HG02870 (cell line): ENCODE data around the gene DPYSL4.
A peak's percentile ranks its signal among the peaks of the same experiment; 100 is the strongest.
"Not testable (repeated sequence)": the region's sequence is repeated elsewhere in the genome, so short reads cannot be mapped to it uniquely, and the experiment has no call there.

Experiments
- ATAC-seq: cut with Tn5 transposase; IDR thresholded peaks from one replicate; pipeline ENCODE4 v1.9.1; 2021; ENCODE audit warnings: mild to moderate bottlenecking, moderate library complexity; ENCODE audit not compliant: unreplicated experiment

DPYSL4 gene

DNA sequence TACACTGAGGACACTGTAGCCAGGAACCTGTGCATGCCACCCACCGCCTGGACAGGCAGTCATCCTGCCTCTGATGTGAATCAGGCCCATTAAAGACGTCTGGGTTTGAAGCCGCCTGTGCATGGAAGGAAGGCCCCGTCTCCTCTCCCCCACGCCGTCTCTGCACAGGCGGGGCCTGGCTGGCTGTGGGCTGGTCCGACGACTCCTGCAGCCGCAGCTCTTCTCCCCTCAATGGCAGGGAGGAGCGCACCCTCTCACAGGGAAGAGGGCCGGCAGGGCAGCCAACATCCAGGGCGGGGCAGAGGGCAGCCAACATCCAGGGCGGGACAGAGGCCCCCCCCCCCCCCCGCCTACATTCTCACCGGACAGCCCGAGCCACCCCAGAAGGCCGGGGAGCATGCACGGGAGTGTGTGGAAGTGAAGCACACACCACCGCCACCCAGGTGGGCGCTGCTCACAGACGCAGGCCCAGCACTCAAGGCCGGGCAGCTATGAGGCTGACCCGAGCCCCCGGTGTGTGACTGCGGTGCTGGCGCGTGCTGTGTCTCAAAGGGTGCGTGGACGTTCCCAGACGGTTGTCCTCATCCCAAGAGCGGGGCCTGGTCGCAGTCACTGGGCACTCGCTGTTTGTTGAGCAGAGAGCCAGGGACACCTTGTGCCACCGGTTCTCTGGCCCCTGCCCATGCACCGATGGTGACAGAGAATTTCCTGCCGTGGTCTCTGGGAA lies 19.1 kb downstream of the DPYSL4 start:
- ATAC-seq: no peak

- ATAC-seq: no peak
These were observed 19.6 kb downstream of the DPYSL4 start for GRCh38 chr10:132206377-132206745.

DNA sequence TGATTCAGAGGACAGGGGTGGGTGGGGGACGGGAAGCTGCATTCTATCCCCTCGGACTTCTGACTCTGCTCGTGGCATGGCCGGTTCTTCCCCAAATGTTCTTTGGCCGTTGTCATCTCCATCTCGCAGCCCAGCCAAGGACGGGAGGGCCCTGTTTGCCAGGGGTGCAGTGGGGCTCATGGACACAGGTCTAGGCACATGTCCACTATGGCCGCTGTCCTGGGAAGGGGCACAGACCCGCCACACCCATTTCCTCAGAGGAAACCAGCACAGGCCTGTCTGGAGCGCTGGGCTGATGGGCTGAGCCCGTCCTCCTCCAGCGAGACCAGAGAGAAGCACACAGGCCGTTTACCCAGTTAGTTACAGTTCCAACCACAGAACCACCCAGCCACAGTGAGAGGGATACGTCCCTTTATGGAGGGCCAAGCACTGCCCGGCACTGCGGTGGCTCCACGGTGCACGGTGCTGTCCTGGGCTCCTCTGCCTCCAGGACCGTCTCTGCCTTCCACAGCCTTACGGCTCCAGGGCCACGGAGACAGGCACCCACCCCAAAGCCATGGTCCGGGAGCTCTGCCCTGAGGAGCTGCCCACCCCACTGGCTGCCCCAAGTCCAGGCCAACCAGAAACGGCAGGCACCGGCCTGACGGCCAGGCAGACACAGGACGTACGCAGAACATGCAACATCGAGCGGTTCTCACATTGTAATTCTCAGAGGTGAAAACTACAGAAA lies 20.2 kb downstream of the DPYSL4 start:
- ATAC-seq: no peak

GRCh38 chr10:132207536-132208461 lies 21.1 kb downstream of the DPYSL4 start:
- no peak for ATAC-seq

DNA sequence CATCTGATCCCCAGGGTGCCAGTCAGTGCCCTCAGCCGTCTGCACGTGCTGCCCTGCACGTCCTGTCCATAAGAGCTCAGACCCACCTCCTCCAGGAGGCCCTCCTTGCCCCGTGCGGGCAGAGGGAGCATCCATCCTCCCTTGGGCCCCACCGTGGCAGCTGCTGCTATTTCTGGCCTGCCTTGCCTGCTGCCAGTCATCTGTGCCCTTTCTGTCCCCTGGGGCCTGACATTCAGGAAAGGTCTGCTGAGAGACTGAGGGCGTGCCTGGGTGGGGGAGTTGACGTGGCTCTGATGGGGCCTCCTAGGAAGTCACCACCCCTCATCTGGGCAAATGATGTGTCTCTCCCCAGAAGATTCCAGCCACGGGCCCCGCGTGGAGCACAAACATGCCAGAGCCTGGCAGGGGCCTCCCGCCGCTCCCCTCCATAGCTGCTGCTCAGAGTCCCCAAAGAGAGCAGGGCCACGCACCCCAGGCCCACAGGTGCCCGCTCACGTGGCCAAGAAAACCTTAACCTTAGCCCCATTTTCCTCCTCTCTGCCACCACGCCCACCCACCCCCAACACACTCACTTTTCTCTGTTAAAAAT lies 21.8 kb downstream of the DPYSL4 start:
- no peak for ATAC-seq

DNA sequence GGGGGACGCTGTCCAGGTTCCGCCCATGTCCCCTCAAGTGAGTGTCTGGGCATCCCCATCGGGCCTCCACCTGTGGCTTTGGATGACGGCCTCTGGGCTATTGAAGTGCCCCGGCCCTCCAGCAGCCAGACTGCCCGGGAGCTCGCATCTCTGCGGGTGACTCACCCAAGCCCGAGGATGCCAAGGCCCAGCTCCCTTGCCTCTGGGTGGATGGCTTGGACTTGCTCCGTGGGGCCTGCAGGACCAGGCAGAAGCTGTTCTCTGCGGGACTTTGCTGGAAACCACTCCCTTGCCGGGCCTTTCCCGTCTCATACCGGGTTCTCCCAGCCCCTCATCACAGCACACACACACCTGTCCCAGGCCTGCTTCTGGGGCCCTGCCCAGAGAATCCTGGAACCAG lies 22.4 kb downstream of the DPYSL4 start:
- ATAC-seq: no peak

DNA sequence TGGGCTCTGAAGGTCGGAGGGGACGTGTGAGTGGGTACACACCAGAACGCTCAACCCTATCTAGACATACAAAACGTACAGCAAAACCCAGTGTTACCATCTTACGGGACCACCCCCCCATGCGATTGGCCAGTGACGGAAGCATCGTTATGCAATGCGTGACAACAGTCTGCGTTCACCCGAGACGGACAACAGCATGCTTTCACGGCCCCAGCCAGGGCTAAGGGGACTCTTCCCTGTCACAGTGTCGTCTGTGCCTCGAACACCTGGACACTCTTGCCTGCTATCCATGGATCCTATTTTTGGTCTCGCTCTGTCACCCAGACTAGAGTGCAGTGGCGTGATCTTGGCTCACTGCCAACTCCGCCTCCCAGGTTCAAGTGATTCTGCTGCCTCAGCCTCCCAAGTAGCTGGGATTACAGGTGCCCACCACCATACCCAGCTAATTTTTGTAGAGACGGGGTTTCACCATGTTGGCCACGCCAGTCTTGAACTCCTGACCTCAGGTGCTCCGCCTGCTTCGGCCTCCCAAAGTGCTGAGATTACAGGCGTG lies 23.3 kb downstream of the DPYSL4 start:
- ATAC-seq: no peak

- no peak for ATAC-seq
These were observed 24.0 kb downstream of the DPYSL4 start for GRCh38 chr10:132210766-132211165.

GRCh38 chr10:132211246-132211645 lies 24.5 kb downstream of the DPYSL4 start:
- no peak for ATAC-seq

- no peak for ATAC-seq
These were observed 26.1 kb downstream of the DPYSL4 start for GRCh38 chr10:132212816-132213215.

DNA sequence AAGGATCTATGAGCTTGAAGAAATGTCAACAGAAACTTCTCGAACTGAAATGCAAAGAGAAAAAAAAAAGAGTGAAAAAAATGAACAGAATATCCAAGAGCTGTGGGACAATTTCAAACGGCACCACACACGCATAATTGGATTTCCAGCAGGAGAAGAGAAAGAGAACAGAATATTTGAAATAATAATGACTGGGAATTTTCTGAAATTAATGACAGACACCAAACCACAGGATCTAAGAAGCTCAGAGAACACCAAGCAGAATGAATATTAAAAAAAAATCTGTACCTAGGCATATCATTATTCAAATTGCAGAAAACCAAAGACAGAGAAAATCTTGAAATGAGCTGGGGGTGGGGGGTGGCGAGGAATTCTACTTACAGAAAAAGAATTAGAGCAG lies 27.2 kb downstream of the DPYSL4 start:
- ATAC-seq: no peak

- ATAC-seq: not testable (repeated sequence)
These were observed 29.7 kb downstream of the DPYSL4 start for GRCh38 chr10:132216441-132216840.

- no peak for ATAC-seq
These were observed 32.7 kb downstream of the DPYSL4 start for GRCh38 chr10:132219486-132219885.

DNA sequence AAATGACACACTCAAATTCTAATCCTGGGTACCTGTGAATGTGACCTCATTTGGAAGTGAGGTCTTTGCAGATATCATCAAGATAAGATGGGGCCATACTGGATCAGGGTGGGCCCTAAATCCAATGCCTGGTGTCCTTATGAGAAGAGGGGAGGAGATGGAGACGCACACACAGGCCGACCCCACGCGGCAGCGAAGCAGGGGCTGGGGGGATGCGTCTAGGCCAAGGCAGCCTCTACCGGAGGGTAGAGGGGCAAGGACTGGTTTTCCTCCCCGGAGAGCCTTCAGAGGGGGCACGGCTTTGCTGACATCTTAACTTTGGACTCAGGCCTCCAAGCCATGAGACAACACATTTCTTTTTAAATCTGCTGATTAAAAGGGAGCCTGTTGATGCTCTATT lies 33.3 kb downstream of the DPYSL4 start:
- ATAC-seq: no peak

- ATAC-seq: not testable (repeated sequence)
These were observed 34.2 kb downstream of the DPYSL4 start for GRCh38 chr10:132220996-132221395.

DNA sequence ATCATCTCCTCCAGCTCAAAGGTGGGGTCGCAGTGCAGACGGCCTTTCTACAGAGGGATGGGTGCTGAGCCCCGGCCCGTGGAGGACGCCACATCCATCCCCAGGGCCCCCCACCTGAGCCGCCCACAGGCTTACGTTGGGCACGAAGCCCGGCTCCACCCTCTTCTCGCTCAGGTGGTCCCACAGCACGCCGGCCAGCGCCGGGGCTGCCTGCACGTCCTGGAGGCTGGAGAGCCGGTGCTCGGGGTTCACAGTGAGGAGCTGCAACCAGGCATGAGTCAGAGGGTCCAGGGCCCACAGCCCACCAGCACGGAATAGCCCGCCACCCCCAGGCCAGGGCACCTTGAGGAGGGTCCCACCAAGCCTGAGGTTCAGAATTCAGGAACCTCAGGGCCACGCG lies 36.0 kb downstream of the DPYSL4 start:
- ATAC-seq: no peak

DNA sequence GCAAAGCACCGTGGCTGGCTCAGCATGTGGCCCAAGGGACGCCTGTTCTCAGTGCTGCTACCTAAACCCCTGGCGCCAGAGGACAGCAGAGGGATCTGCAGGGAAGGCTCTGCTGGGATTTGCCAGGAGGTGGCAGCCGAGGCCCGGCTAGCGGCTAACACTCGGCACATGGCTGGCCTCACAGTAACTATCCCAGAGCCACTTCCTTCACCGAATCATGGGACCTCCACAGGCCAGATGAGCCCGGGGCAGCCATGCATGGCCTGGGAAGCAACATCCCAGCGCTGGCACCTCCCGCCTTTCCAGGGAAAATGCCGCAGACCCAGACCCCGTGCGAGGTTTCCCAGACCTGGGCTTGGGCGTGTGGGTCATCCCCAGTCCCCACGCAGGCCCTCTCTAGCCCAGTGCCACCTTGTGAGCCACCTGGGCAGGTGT lies 36.4 kb downstream of the DPYSL4 start:
- ATAC-seq: peak; percentile 82

GRCh38 chr10:132223611-132224342 lies 37.0 kb downstream of the DPYSL4 start:
- no peak for ATAC-seq

GRCh38 chr10:132224343-132225072 lies 37.8 kb downstream of the DPYSL4 start:
- no peak for ATAC-seq
